VCaP (cell line): ENCODE measurements around the gene IL15.
A peak's percentile ranks its signal among the peaks of the same experiment; 100 is the strongest.

Experiments
- H3K27ac ChIP-seq: fragments of 450-650 bp; 2 replicates; pipeline ENCODE4 v1.5.1; 2017
- TF ChIP-seq, protein P1 (sequence below): fragments of 450-650 bp; conservative IDR thresholded peaks from 2 replicates; pipeline ENCODE4 v1.5.1; 2017; ENCODE audit warnings: mild to moderate bottlenecking, moderate library complexity

Gene IL15

DNA sequence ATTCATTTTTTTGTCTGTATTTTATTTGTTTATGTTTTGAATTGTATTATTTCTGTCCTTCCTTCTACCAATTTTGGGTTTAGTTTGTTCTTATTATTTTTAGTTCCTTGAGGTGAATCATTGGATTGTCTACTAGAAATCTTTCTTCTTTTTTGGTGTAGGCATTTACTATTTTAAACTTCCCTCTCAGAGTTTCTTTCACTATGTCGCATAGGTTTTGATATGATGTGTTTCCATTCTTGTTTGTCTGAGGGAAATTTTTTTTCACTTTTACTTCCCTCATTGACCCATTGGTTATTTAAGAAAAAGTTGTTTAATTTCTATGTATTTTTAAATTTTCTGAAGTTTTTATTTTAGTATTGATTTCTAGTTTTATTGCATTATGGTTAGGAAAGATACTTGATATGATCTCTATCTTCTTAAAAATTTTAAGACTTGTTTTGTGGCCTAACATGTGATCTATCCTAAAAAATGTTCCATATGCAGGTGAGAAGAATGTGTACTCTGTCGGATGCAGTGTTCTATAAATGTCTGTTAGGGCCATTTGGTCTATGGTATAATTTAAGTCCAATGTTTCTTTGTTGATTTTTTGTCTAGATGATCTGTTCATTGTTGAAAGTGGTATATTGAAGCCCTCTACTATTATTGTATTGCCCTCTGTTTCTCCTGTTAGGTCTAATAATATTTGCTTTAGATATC is 68.8 kb downstream of the IL15 start:
- no peak overlapping the region for H3K27ac ChIP-seq
- TF ChIP-seq, protein P1, sequence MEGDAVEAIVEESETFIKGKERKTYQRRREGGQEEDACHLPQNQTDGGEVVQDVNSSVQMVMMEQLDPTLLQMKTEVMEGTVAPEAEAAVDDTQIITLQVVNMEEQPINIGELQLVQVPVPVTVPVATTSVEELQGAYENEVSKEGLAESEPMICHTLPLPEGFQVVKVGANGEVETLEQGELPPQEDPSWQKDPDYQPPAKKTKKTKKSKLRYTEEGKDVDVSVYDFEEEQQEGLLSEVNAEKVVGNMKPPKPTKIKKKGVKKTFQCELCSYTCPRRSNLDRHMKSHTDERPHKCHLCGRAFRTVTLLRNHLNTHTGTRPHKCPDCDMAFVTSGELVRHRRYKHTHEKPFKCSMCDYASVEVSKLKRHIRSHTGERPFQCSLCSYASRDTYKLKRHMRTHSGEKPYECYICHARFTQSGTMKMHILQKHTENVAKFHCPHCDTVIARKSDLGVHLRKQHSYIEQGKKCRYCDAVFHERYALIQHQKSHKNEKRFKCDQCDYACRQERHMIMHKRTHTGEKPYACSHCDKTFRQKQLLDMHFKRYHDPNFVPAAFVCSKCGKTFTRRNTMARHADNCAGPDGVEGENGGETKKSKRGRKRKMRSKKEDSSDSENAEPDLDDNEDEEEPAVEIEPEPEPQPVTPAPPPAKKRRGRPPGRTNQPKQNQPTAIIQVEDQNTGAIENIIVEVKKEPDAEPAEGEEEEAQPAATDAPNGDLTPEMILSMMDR = no peak

DNA sequence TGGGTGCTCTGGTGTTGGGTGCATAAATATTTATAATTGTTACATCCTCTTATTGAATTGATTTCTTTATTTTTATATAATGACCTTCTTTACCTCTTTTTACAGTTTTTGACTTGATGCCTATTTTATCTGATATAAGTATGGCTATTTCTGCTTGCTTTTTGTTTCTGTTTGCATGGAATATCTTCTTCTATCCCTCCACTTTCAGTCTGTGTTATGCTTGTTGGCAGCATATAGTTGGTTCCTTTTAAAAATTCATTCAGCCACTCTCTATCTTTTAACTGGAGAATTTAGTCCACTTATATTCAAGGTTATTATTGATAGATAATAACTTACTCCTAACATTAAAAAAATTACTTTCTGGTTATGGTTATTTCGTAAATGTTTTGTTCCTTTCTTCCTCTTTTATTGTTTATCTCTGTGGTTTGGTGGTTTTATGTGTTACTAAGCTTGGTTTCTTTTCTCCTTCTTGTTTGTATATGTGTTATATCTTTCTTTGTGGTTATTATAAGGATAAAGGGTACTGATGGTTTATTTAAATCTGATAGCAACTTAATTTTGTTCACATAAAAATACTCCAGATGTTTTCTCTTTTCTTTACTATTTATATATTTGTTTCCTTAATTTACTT is 69.5 kb downstream of the IL15 start:
- H3K27ac ChIP-seq = no peak overlapping the region
- TF ChIP-seq, protein P1 = no peak

DNA sequence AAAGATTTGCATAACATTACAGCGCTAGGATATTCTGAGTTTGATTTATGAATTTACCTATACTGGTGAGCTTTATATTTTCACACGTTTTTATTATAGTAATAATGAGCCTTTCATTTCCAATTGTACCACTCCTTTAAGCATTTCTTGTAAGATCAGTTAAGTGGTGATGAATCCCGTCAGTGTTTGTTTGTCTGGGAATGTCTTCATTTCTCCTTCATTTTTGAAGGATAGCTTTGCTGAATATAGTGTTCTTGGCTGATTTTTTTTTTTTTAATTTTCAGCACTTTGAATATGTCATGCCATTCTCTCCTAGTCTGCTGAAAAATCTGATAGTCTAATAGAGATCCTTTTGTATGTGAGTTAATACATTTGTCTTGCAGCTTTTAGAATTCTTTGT is 70.1 kb downstream of the IL15 start:
- TF ChIP-seq, protein P1 = no peak
- no peak overlapping the region for H3K27ac ChIP-seq

DNA sequence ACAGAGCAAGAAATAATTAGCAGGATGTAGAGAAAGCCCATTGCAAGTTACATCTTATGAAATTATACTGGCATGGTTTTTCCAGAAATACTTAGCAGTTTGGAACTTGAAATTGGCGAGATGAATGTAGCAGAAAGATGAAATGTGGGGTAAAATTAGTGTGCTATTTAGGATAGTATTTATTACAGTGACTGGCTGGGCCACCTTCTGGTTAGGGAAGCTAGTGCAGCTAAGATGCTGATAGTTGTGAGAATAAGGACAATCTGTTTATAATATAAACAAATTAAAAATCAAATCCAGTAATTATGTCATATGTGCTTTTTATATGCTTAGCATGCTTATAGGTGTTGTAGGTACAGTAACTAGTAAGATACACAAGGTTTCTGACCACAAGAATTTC is 74.8 kb downstream of the IL15 start:
- no peak overlapping the region for H3K27ac ChIP-seq
- TF ChIP-seq, protein P1 = peak; percentile 82

DNA sequence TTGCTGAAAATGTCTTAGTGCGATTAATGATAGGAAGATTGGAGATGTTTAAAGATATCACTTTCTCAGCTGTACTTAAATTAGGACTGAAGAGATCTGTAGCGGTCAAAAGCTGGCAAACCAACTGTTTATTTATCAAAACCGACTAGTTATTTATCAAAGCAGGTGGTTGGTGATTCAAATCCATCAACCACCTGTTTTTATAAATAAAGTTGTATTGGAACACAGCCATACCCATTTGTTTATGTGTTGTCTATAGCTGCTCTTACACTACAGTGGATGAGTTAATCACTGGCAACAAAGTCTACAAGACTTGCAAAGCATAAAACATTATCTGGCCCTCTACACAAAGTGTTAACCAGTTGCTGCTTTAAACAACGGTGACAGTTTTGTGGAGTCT is 76.8 kb downstream of the IL15 start:
- no peak overlapping the region for H3K27ac ChIP-seq
- TF ChIP-seq, protein P1 = no peak

DNA sequence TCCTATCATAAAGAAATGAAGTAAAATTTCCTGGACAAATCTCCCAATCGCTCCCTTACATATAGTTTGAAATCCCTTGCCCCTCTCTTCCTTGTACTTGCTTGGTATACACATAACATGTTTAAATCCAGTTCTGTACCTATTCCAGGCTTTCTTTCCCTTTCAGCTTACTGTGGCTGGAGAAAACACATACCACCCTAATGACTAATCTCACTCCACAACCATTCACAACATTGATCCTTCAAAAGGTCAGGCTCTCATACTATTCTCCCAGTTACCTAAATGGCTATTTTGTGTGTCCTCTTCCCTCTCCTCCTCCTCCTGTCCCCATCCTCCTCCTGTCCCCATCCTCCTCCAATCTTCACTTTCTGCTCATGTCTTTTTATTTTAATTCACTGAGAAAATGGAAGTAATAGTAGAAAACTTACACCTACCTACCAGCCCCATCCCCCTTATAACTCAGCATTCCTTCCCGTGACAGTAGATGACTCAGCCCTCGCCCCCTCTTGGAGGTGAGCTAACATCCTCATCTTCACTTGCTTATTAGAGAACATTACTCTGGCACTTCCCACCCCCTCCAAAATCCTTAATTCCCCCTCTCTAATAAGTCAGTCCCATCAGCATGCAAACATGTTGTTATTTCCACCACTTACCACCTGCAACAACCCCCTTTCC is 77.5 kb downstream of the IL15 start:
- H3K27ac ChIP-seq = no peak overlapping the region

DNA sequence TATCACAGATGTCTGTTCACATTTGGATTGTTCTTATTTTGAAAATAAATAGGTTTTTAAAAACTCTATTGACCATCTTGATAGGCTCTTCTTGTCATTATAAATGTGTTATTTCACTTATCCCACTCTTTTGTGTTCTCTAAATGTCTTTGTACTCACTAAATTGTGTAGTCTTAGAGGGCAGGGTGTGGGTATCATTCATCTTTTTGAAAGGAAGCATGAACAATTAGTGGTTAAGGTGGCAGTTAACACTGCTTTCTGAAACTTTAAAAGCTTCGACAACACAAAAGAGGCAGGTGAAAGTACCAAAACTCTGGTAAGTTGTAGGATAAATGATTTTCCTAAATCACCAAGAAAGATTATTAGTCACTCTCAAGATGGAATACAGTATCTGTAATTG is 83.2 kb downstream of the IL15 start:
- TF ChIP-seq, protein P1 = no peak

More for the DNA sequence above, 77.5 kb downstream of the IL15 start:
- TF ChIP-seq, protein P1 = no peak

More for the DNA sequence above, 83.2 kb downstream of the IL15 start:
- H3K27ac ChIP-seq = no peak overlapping the region
